SK-N-SH (cell line): ENCODE results near the gene THAP2. TPM values are rescaled to one million over a fixed set of nuclear protein-coding genes. Genes with fewer than 3 reads are reported as not detected.

Source experiments
- CTCF ChIA-PET: fragments of 300-600, 350-600 bp; formaldehyde crosslinking; extraction: SDS; loops from one replicate; lab custom pipeline; 2021; lab: Yijun Ruan, JAX
- POLR2A ChIA-PET: fragments of 350-600 bp; sonication (Branson Sonifier 250); formaldehyde crosslinking; extraction: SDS; loops from one replicate; lab custom pipeline; 2020; ENCODE audit warnings: antibody characterized with exemption, inconsistent platforms; lab: Yijun Ruan, JAX
- DNase-seq: peaks from one replicate; pipeline ENCODE4 v3.0.0; 2012
- H2AFZ ChIP-seq: fragments of 200-600 bp; sonication (generic); 2 replicates; pipeline ENCODE4 v1.8.1; 2016; ENCODE audit warnings: antibody characterized with exemption, mild to moderate bottlenecking, low read depth
- H3F3A ChIP-seq: fragments of 200-600 bp; sonication (generic); replicated peaks from 2 replicates; pipeline ENCODE3; 2016; ENCODE audit warnings: antibody characterized with exemption, mild to moderate bottlenecking; ENCODE audit not compliant: insufficient read depth
- H3K27ac ChIP-seq, 2 experiments: fragments of 200-500 bp in 1 of 2; fragments of 200-600 bp in 1 of 2; sonication (Bioruptor generic) in 1 of 2; sonication (generic), shearing (Covaris generic) in 1 of 2; 2 replicates each; pipeline versions ENCODE4 v1.5.1 to v1.6.1; 2014 to 2016; ENCODE audit warnings: low read depth in 2 of 2, inconsistent platforms in 1 of 2, low read length in 1 of 2, mild to moderate bottlenecking in 1 of 2, mixed read lengths in 1 of 2
- H3K27me3 ChIP-seq: fragments of 200-600 bp; sonication (generic), shearing (Covaris generic); 2 replicates; pipeline ENCODE4 v1.6.1; 2016; ENCODE audit warnings: mixed run types; ENCODE audit not compliant: insufficient read depth
- H3K36me3 ChIP-seq, 2 experiments: fragments of 200-500 bp in 1 of 2; fragments of 200-600 bp in 1 of 2; sonication (Bioruptor generic) in 1 of 2; sonication (generic) in 1 of 2; replicated peaks in 1 of 2; 2 replicates each; pipeline versions ENCODE3 to v1.5.1; 2014 to 2016; ENCODE audit warnings: low read length in 1 of 2, mild to moderate bottlenecking in 1 of 2; ENCODE audit not compliant: insufficient read depth in 2 of 2, control insufficient read depth in 1 of 2
- H3K4me1 ChIP-seq, 2 experiments: fragments of 200-500 bp in 1 of 2; fragments of 200-600 bp in 1 of 2; sonication (Bioruptor generic) in 1 of 2; sonication (generic), shearing (Covaris generic) in 1 of 2; 2 replicates each; pipeline versions ENCODE4 v1.5.1 to v1.6.1; 2014 to 2016; ENCODE audit warnings: low read depth in 1 of 2, low read length in 1 of 2, mixed run types in 1 of 2; ENCODE audit not compliant: insufficient read depth in 2 of 2, control insufficient read depth in 1 of 2
- H3K4me2 ChIP-seq: fragments of 200-600 bp; sonication (generic), shearing (Covaris generic); 2 replicates; pipeline ENCODE4 v1.6.1; 2017; ENCODE audit warnings: mixed run types
- H3K4me3 ChIP-seq, 2 experiments: fragments of 200-500 bp in 1 of 2; fragments of 200-600 bp in 1 of 2; sonication (Bioruptor generic) in 1 of 2; sonication (generic), shearing (Covaris generic) in 1 of 2; 2 replicates each; pipeline versions ENCODE4 v1.5.1 to v1.8.1; 2014 to 2016; ENCODE audit warnings: low read depth in 2 of 2, inconsistent platforms in 1 of 2, low read length in 1 of 2, mild to moderate bottlenecking in 1 of 2, mixed read lengths in 1 of 2, moderate library complexity in 1 of 2
- H3K79me2 ChIP-seq: fragments of 200-600 bp; sonication (generic); 2 replicates; pipeline ENCODE4 v1.8.1; 2017; ENCODE audit warnings: mild to moderate bottlenecking; ENCODE audit not compliant: insufficient read depth
- H3K9ac ChIP-seq: fragments of 200-600 bp; sonication (generic); 2 replicates; pipeline ENCODE4 v1.6.1; 2017; ENCODE audit warnings: mixed run types
- H3K9me2 ChIP-seq: fragments of 200-600 bp; sonication (generic); 2 replicates; pipeline ENCODE4 v1.6.1; 2017; ENCODE audit warnings: mixed run types
- H3K9me3 ChIP-seq: fragments of 200-600 bp; sonication (generic); 2 replicates; pipeline ENCODE4 v1.6.1; 2017; ENCODE audit warnings: mixed run types, mild to moderate bottlenecking, moderate library complexity
- H4K20me1 ChIP-seq: fragments of 200-600 bp; sonication (generic); 2 replicates; pipeline ENCODE4 v1.6.1; 2017; ENCODE audit warnings: mild to moderate bottlenecking, mixed run types; ENCODE audit not compliant: insufficient read depth
- CTCF ChIP-seq: fragments of 200-600 bp; sonication (generic); IDR thresholded peaks from 2 replicates; pipeline ENCODE4 v1.6.1; 2017; ENCODE audit warnings: antibody characterized with exemption, mild to moderate bottlenecking, moderate library complexity
- EP300 ChIP-seq, 2 experiments: IDR thresholded peaks; 2 replicates each; pipeline versions ENCODE4 v1.4.0 to v1.6.1; 2012; ENCODE audit warnings: borderline replicate concordance in 1 of 2, low read depth in 1 of 2, low read length in 1 of 2
- FOSL2 ChIP-seq: IDR thresholded peaks from 2 replicates; pipeline ENCODE4 v1.4.0; 2012; ENCODE audit warnings: low read depth, mild to moderate bottlenecking, moderate library complexity, borderline replicate concordance
- JUND ChIP-seq: IDR thresholded peaks from 2 replicates; pipeline ENCODE4 v1.4.0; 2012
- NFIC ChIP-seq: IDR thresholded peaks from 2 replicates; pipeline ENCODE4 v1.4.0; 2012; ENCODE audit warnings: borderline replicate concordance
- PBX3 ChIP-seq: IDR thresholded peaks from 2 replicates; pipeline ENCODE4; 2012
- POLR2AphosphoS5 ChIP-seq: IDR thresholded peaks from 2 replicates; pipeline ENCODE4 v1.6.1; 2012; ENCODE audit warnings: low read depth, low read length
- REST ChIP-seq: IDR thresholded peaks from 2 replicates; pipeline ENCODE4 v1.6.1; 2012; ENCODE audit warnings: mild to moderate bottlenecking, low read depth, low read length, moderate library complexity
- SIN3A ChIP-seq: IDR thresholded peaks from 2 replicates; pipeline ENCODE4 v1.6.1; 2012; ENCODE audit warnings: low read depth, mild to moderate bottlenecking, low read length, moderate library complexity, borderline replicate concordance
- TAF1 ChIP-seq: IDR thresholded peaks from 2 replicates; pipeline ENCODE4 v1.6.1; 2012; ENCODE audit warnings: low read depth, mild to moderate bottlenecking, low read length, moderate library complexity, borderline replicate concordance
- TCF12 ChIP-seq: IDR thresholded peaks from 2 replicates; pipeline ENCODE4 v1.4.0; 2012
- WGBS: methylation state at CpG from one replicate; pipeline ENCODE4 v1.1.6; 2017; ENCODE audit warnings: low lambda C conversion rate; 5-methylcytosine and 5-hydroxymethylcytosine counted together
- polyA plus RNA-seq, 3 experiments: library from polyadenylated mRNA; depleted of rRNA; stranded (reverse); fragments of >200 nt; gene quantifications; 2 replicates each; pipeline ENCODE4 v1.2.3, GENCODE V29; 2012
- TF ChIP-seq, protein P1 (sequence below): IDR thresholded peaks from 2 replicates; pipeline ENCODE4 v1.4.0; 2012; ENCODE audit warnings: low read depth
- TF ChIP-seq, protein P2 (sequence below): fragments of 150-350 bp; IDR thresholded peaks from 2 replicates; pipeline ENCODE4 v1.6.1; 2016; ENCODE audit warnings: mild to moderate bottlenecking, low read depth, low read length

Gene THAP2
- polyA plus RNA-seq, 1 of the 3 experiments (the other 2 are of a cell fraction) = 2.9 TPM

DNA sequence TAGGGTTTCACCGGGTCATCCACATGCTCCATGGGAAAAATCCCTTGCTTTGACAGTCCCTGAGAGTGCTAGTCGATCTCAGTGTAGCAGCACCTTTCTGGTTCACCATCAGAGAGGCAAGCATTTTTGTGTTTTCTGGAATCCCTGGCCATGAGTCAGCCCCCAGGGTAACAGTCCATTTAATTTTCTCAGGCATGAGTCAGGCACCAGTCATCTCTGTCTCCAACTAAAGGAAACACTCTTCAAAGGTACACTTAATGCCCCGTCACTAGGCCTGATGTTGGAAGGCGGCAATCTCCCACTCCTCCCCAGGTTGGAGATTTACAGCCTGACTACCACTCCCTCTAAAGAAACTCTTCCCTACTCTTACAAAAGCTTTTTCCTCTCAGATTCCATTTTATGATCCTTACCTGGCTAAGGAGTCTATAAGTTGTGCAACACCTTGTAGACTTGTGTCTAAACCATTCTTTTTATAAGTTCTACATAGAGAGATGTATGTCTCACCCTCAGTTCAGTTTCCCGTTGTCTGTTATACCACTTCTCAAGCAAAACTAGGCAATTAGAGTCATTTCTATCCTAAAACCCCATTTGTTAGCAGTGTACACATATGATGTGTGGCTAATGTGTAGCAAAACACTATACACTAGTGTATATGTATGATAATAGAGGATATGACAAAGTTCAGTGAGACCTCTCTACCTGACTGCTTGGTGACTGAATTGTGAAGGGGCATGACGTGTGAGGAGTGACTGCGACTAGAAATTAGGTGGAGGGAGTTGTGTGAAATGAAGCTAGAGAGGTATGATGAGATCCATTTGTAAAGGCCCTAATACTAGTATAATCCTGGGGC, 46.4 kb downstream of the THAP2 start:
- Histone ChIP-seq H3K4me3 (no peak overlapping the region), H3K27ac (peak overlapping the region in 1 of 2 experiments; percentile 78; a peak in 2 of 4 replicates), H4K20me1 (no peaks in the 10 kb centered on the region), H3K27me3 (no peaks in the 10 kb centered on the region), H3K4me2 (peak overlapping the region; percentile 16; the same call in 1 of the 2 replicates), H3F3A (peaks cover 8% of the 10 kb centered on the region), H3K9ac (no peak overlapping the region), H3K9me3 (0 out of 2 replicates have a peak, but pooled peaks cover 12% of the 10 kb centered on the region), H3K9me2 (no peaks in the 10 kb centered on the region), H3K4me1 (0 out of 4 replicates have a peak, but pooled peaks cover 0 to 8% of the 10 kb centered on the region in 2 experiments), H3K79me2 (no peaks in the 10 kb centered on the region), H3K36me3 (peaks cover 0 to 3% of the 10 kb centered on the region in 2 experiments), H2AFZ (peak overlapping the region; percentile 12; the same call in 1 of the 2 replicates)
- TF ChIP-seq CTCF (no peak), FOSL2 (peak; percentile 98), TCF12 (peak; percentile 67; the same call in 1 of the 2 replicates), TAF1 (0 out of 2 replicates have a peak, but pooled peaks have one; percentile 30), EP300 (IDR thresholded peaks at IDR 0.05; ENCODE audit: borderline replicate concordance in 1 of 2, low read depth in 1 of 2, low read length in 1 of 2) (peak in 1 of 2 experiments; percentile 65; a peak in 2 of 4 replicates), JUND (peak; percentile 96), PBX3 (peak; percentile 22; the same call in 1 of the 2 replicates), SIN3A (peak; percentile 25; the same call in 1 of the 2 replicates), REST (0 out of 2 replicates have a peak, but pooled peaks have one; percentile 11), POLR2AphosphoS5 (no peak), NFIC (peak; percentile 23; the same call in 1 of the 2 replicates)
- TF ChIP-seq, protein P1, sequence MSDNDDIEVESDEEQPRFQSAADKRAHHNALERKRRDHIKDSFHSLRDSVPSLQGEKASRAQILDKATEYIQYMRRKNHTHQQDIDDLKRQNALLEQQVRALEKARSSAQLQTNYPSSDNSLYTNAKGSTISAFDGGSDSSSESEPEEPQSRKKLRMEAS = peak; percentile 63; the same call in 1 of the 2 replicates
- TF ChIP-seq, protein P2, sequence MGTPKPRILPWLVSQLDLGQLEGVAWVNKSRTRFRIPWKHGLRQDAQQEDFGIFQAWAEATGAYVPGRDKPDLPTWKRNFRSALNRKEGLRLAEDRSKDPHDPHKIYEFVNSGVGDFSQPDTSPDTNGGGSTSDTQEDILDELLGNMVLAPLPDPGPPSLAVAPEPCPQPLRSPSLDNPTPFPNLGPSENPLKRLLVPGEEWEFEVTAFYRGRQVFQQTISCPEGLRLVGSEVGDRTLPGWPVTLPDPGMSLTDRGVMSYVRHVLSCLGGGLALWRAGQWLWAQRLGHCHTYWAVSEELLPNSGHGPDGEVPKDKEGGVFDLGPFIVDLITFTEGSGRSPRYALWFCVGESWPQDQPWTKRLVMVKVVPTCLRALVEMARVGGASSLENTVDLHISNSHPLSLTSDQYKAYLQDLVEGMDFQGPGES = no peak
- 52% methylated on average over 7 of the region's 7 CpGs for WGBS
- POLR2A ChIA-PET = no interaction called here
- CTCF ChIA-PET = no interaction called here
- DNase-seq = no peak
